K562 (cell line): ENCODE measurements around the gene GLT1D1. TPM values are rescaled to one million over a fixed set of nuclear protein-coding genes. Genes with fewer than 3 reads are reported as not detected.

Experiments used
- ATAC-seq: fragments of 200-7000 bp; cut with Tn5 transposase; 3 replicates; pipeline ENCODE4 v1.9.1; 2020; ENCODE audit warnings: moderate library complexity
- BruUV-seq: library from RNA; stranded (reverse); fragments of 400-500 nt; replicated peaks from 2 replicates; lab custom pipeline; 2021; lab: Mats Ljungman, UMichigan
- CTCF ChIA-PET: fragments of 300-600 bp; formaldehyde crosslinking; extraction: SDS; loops from one replicate; lab custom pipeline; 2021; ENCODE audit warnings: low intra/inter-chr PET ratio; lab: Yijun Ruan, JAX
- POLR2A ChIA-PET: fragments of 300-600, 350-650 bp; sonication (Branson Sonifier 250); formaldehyde crosslinking; extraction: SDS; loops from one replicate; lab custom pipeline; 2021; ENCODE audit warnings: antibody characterized with exemption, inconsistent platforms; lab: Yijun Ruan, JAX
- DNase-seq, 4 experiments: peaks; one replicate each; pipeline versions ENCODE4 v3.0.0 to v3.0.0-alpha.2; 2011 to 2018; ENCODE audit warnings: low spot score in 3 of 4, mixed read lengths in 3 of 4; ENCODE audit errors: extremely low read depth in 1 of 4
- FAIRE-seq: peaks from 2 replicates; lab custom pipeline; 2011; peaks lifted over from hg19 to GRCh38; lab: Jason Lieb, UNC
- H2AFZ ChIP-seq: 2 replicates; pipeline ENCODE4 v1.6.0; 2011; ENCODE audit warnings: low read depth, low read length, control low read depth, inconsistent platforms
- H3K27ac ChIP-seq: fragments of 200-600 bp; 3 replicates; pipeline ENCODE4 v1.8.0; 2011; ENCODE audit warnings: low read depth, mild to moderate bottlenecking, control low read depth, inconsistent platforms, low read length, moderate library complexity, mixed read lengths; ENCODE audit errors: extremely low read depth
- H3K27me3 ChIP-seq, 2 experiments: fragments of 300-600 bp in 1 of 2; 2 replicates in 1 of 2; 3 replicates in 1 of 2; pipeline versions ENCODE4 v1.6.0 to v1.8.0; 2011; ENCODE audit warnings: inconsistent platforms in 2 of 2, low read length in 2 of 2, mild to moderate bottlenecking in 1 of 2, mixed read lengths in 1 of 2, moderate library complexity in 1 of 2; ENCODE audit not compliant: control insufficient read depth in 2 of 2, insufficient read depth in 2 of 2
- H3K36me3 ChIP-seq: fragments of 300-600 bp; 3 replicates; pipeline ENCODE4 v1.8.0; 2011; ENCODE audit warnings: mild to moderate bottlenecking, low read length, inconsistent platforms; ENCODE audit not compliant: control insufficient read depth, insufficient read depth
- H3K4me1 ChIP-seq, 2 experiments: fragments of 200-600 bp in 1 of 2; replicated peaks in 1 of 2; 2 replicates in 1 of 2; 3 replicates in 1 of 2; pipeline versions ENCODE4 v1.5.1 to v1.8.0; 2011; ENCODE audit warnings: inconsistent platforms in 2 of 2, low read length in 2 of 2, mild to moderate bottlenecking in 1 of 2, mixed read lengths in 1 of 2, moderate library complexity in 1 of 2; ENCODE audit not compliant: control insufficient read depth in 2 of 2, insufficient read depth in 2 of 2
- H3K4me2 ChIP-seq: 2 replicates; pipeline ENCODE4 v1.6.1; 2011; ENCODE audit warnings: low read length, control low read depth, inconsistent platforms, mixed read lengths; ENCODE audit not compliant: insufficient read depth
- H3K4me3 ChIP-seq: fragments of 200-600 bp; sonication (generic), shearing (Covaris generic); 2 replicates; pipeline ENCODE4 v1.5.1; 2016; ENCODE audit warnings: control low read depth, inconsistent platforms
- H3K79me2 ChIP-seq: fragments of 200-600 bp; 3 replicates; pipeline ENCODE4 v1.8.0; 2011; ENCODE audit warnings: low read length, inconsistent platforms; ENCODE audit not compliant: control insufficient read depth, insufficient read depth
- H3K9ac ChIP-seq, 2 experiments: 2 replicates each; pipeline versions ENCODE4 v1.6.0 to v1.6.1; 2011; ENCODE audit warnings: low read depth in 2 of 2, low read length in 2 of 2, control low read depth in 1 of 2, inconsistent platforms in 1 of 2, mild to moderate bottlenecking in 1 of 2, mixed read lengths in 1 of 2; ENCODE audit not compliant: insufficient read depth in 1 of 2
- H3K9me1 ChIP-seq: one replicate; pipeline ENCODE4 v1.6.0; 2011; ENCODE audit warnings: inconsistent platforms, mild to moderate bottlenecking, low read length, moderate library complexity; ENCODE audit not compliant: control insufficient read depth, insufficient read depth
- H3K9me3 ChIP-seq: replicated peaks from 2 replicates; pipeline ENCODE4 v1.5.1; 2011; ENCODE audit warnings: low read depth, low read length, inconsistent platforms; ENCODE audit not compliant: control insufficient read depth, insufficient read depth
- H4K20me1 ChIP-seq: replicated peaks from 2 replicates; pipeline ENCODE4 v1.6.1; 2011; ENCODE audit warnings: low read length, inconsistent platforms, mixed read lengths; ENCODE audit not compliant: control insufficient read depth, insufficient read depth
- CCNT2 ChIP-seq: IDR thresholded peaks from 2 replicates; pipeline ENCODE4 v1.6.1; 2011; ENCODE audit warnings: borderline replicate concordance, low read depth, mild to moderate bottlenecking, moderate library complexity, mixed read lengths, low read length; ENCODE audit not compliant: insufficient read length; ENCODE audit errors: extremely low read depth
- ID3 ChIP-seq, 2 experiments: fragments of 250-450 bp in 1 of 2; fragments of 450-650 bp in 1 of 2; sonication (Bioruptor Pico) in 1 of 2; IDR thresholded peaks; 2 replicates each; pipeline versions ENCODE4 v1.6.1 to v1.8.0; 2016 to 2021; ENCODE audit warnings: mild to moderate bottlenecking in 2 of 2, moderate library complexity in 2 of 2, missing compliant biosample characterization in 1 of 2, missing genetic modification characterization in 1 of 2
- RNF219 ChIP-seq: fragments of 250-450 bp; sonication (Bioruptor Pico); IDR thresholded peaks from 2 replicates; pipeline ENCODE4 v1.5.0; 2022; ENCODE audit warnings: mild to moderate bottlenecking
- VEZF1 ChIP-seq: fragments of 200-800 bp; sonication (Bioruptor generic); IDR thresholded peaks from 2 replicates; pipeline ENCODE4 v1.6.1; 2017; ENCODE audit warnings: missing genetic modification characterization, missing compliant biosample characterization
- ZNF134 ChIP-seq: fragments of 250-450 bp; sonication (Bioruptor Pico); conservative IDR thresholded peaks from 2 replicates; pipeline ENCODE4 v1.4.0; 2020
- ZNF143 ChIP-seq: sonication (generic); formaldehyde crosslinking; IDR thresholded peaks from 2 replicates; pipeline ENCODE4 v1.9.0; 2022; ENCODE audit warnings: mild to moderate bottlenecking, missing genetic modification reagents
- WGBS: fragments of 100-300 bp; shearing (Covaris generic); methylation state at CpG from one replicate; pipeline ENCODE4 v1.1.6; 2016; ENCODE audit warnings: low coverage, mixed read lengths; ENCODE audit not compliant: insufficient coverage; ENCODE audit errors: missing lambda C conversion rate; 5-methylcytosine and 5-hydroxymethylcytosine counted together
- in situ Hi-C: fragments of 300-500 bp; cut with MboI; formaldehyde crosslinking; loops from 4 replicates; pipeline ENCODE4 v1.15.0; 2018; ENCODE audit warnings: inconsistent platforms, mixed read lengths
- intact Hi-C: fragments of 100-400 bp; cut with micrococcal nuclease; formaldehyde crosslinking; loops from 2 replicates; pipeline ENCODE4 v1.14.2; 2022
- polyA plus RNA-seq, 8 experiments: library from polyadenylated mRNA; depleted of rRNA in 4 of 8; stranded (reverse) in 5 of 8; unstranded in 3 of 8; fragments of >200 nt; fragmentation: Nextera tagmentation in 2 of 8; fragmentation: Illumina TruSeq in 1 of 8; extraction: Ambion mirVana in 2 of 8; extraction: Trizol in 1 of 8; gene quantifications; 2 replicates each; pipeline versions ENCODE4 v1.2.1 to v1.2.3, GENCODE V29; 2011 to 2014; ENCODE audit warnings: inconsistent platforms in 1 of 8, missing spikeins in 1 of 8
- total RNA-seq, 7 experiments: library from RNA; depleted of rRNA in 6 of 7; stranded (reverse); fragments of >200 nt in 6 of 7; fragmentation: Illumina TruSeq in 2 of 7; extraction: Trizol in 2 of 7; gene quantifications; 2 replicates each; pipeline versions ENCODE4 v1.2.1 to v1.2.3, GENCODE V29; 2011 to 2021; ENCODE audit warnings: low replicate concordance in 1 of 7

Gene GLT1D1
- total and polyA plus RNA-seq, 9 of the 15 experiments (the other 6 are each of a cell fraction or from before 2014, with no cell fraction given): 0.04 TPM; not detected in 8

GRCh38 chr12:128808651-128809050 is 44.6 kb upstream of the GLT1D1 start:
- peaks cover 10% of the 10 kb centered on the region; the same call in 2 of the 3 replicates for H3K79me2 ChIP-seq
- no peaks in the 10 kb centered on the region for H4K20me1 ChIP-seq
- FAIRE-seq (no peak), ATAC-seq (no peak), DNase-seq (no peak)
- no TSS peak for BruUV-seq
- POLR2A ChIA-PET: no interaction called here
- H3K9me3 ChIP-seq: no peaks in the 10 kb centered on the region
- TF ChIP-seq RNF219 (CRISPR knock-in tag) (no peak), CCNT2 (no peak), VEZF1 (no peak), ZNF143 (no peak), ZNF134 (CRISPR knock-in tag) (no peak), ID3 (CRISPR knock-in tag; IDR thresholded peaks at IDR 0.05) (no peak), ID3 (tag; IDR thresholded peaks at IDR 0.05) (no peak)
- TF ChIP-seq, all 486 proteins: peak for 0
- Histone ChIP-seq H3K4me2 (no peak overlapping the region), H3K9me1 (no peaks in the 10 kb centered on the region), H3K36me3 (peaks cover 59% of the 10 kb centered on the region), H3K27ac (no peak overlapping the region), H2AFZ (no peak overlapping the region), H3K4me1 (no peaks in the 10 kb centered on the region), H3K4me3 (no peak overlapping the region), H3K27me3 (no peaks in the 10 kb centered on the region), H3K9ac (no peak overlapping the region)
- 86% methylated on average over 11 of the region's 12 CpGs for WGBS
- intact Hi-C loops: no loop called here
- CTCF ChIA-PET: no interaction called here
- in situ Hi-C loops: no loop called here
